ENCODE results near the gene SLC4A5.

Gene SLC4A5

GRCh38 chr2:74313497-74313896 lies 29.7 kb downstream of the SLC4A5 start:
- Histone ChIP-seq H3K4me1 (ENCODE audit: control insufficient read depth in 2 of 2, insufficient read depth in 1 of 2, low read depth in 1 of 2, low read length in 2 of 2) (peaks cover 0 to 4% of the 10 kb centered on the region in 2 donors), H2BK15ac (ENCODE audit: low read length) (no peak overlapping the region), H3K4me3 (ENCODE audit: low read length in 2 of 2) (no peak overlapping the region), H3K27me3 (ENCODE audit: control insufficient read depth in 3 of 3, insufficient read depth in 3 of 3, low read depth in 1 of 3, low read length in 3 of 3) (no peaks in the 10 kb centered on the region), H3K4ac (ENCODE audit: low read length) (no peak overlapping the region), H3K23ac (ENCODE audit: low read depth, low read length, poor library complexity) (no peak overlapping the region), H3K9ac (ENCODE audit: low read depth, low read length, poor library complexity) (no peak overlapping the region), H3K79me1 (ENCODE audit: low read depth, low read length) (no peaks in the 10 kb centered on the region), H3K9me3 (replicated peaks in 1 of 2; ENCODE audit: control insufficient read depth in 2 of 2, insufficient read depth in 1 of 2, low read depth in 1 of 2, low read length in 2 of 2) (no peaks in the 10 kb centered on the region), H3K4me2 (ENCODE audit: insufficient read depth, low read length, poor library complexity, severe bottlenecking) (no peak overlapping the region), H3K36me3 (replicated peaks in 1 of 2; ENCODE audit: control insufficient read depth in 2 of 2, insufficient read depth in 2 of 2, low read length in 2 of 2) (no peaks in the 10 kb centered on the region), H3K27ac (replicated peaks; ENCODE audit: low read length) (no peak overlapping the region), H2BK12ac (ENCODE audit: low read length) (no peak overlapping the region), H3K14ac (ENCODE audit: low read length) (no peak overlapping the region), H2AK5ac (ENCODE audit: low read depth, low read length) (no peak overlapping the region), H4K91ac (ENCODE audit: low read depth, low read length, poor library complexity) (no peak overlapping the region), H4K8ac (ENCODE audit: low read depth, low read length) (no peak overlapping the region), H2BK120ac (ENCODE audit: low read depth, low read length) (no peak overlapping the region), H3K18ac (ENCODE audit: low read length) (no peak overlapping the region), H2BK5ac (ENCODE audit: low read length) (no peak overlapping the region), H2AFZ (ENCODE audit: low read length) (no peak overlapping the region)
- WGBS, 2 donors (ENCODE audit: extremely low coverage in 2 of 2, insufficient read length in 2 of 2, insufficient replicate concordance in 1 of 2) = no CpG with 5 or more reads among the region's 2 CpGs
- no peak for DNase-seq (ENCODE audit: low spot score)

DNA sequence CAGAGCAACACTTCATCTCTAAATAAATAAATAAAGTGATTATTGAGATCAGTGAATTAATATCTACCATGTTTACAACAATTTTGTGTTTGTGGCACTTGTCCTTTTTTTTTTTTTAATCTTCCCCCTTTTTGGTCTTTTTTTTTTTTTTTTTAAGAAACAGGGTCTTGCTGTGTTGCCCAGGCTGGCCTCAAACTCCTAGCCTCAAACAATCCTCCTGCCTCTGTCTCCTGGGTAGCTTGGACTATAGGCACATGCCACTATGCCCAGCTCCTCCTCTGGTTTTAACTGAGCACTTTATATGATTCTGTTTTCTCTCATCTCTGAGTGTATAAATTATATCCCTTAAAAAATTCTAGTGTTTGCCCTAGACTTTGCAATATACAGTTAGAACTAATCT lies 30.3 kb downstream of the SLC4A5 start:
- H3K14ac ChIP-seq (ENCODE audit: low read length) = no peak overlapping the region
- H3K79me1 ChIP-seq (ENCODE audit: low read depth, low read length) = no peaks in the 10 kb centered on the region
- no peak overlapping the region for H2BK15ac ChIP-seq (ENCODE audit: low read length)
- H2AFZ ChIP-seq (ENCODE audit: low read length) = no peak overlapping the region
- H4K91ac ChIP-seq (ENCODE audit: low read depth, low read length, poor library complexity) = no peak overlapping the region
- DNase-seq (ENCODE audit: low spot score) = no peak
- H2BK5ac ChIP-seq (ENCODE audit: low read length) = no peak overlapping the region
- no peaks in the 10 kb centered on the region for H3K27me3 ChIP-seq (ENCODE audit: control insufficient read depth in 3 of 3, insufficient read depth in 3 of 3, low read depth in 1 of 3, low read length in 3 of 3)
- no peaks in the 10 kb centered on the region for H3K36me3 ChIP-seq (replicated peaks in 1 of 2; ENCODE audit: control insufficient read depth in 2 of 2, insufficient read depth in 2 of 2, low read length in 2 of 2)
- H2BK120ac ChIP-seq (ENCODE audit: low read depth, low read length) = no peak overlapping the region
- no peak overlapping the region for H3K9ac ChIP-seq (ENCODE audit: low read depth, low read length, poor library complexity)
- H4K8ac ChIP-seq (ENCODE audit: low read depth, low read length) = no peak overlapping the region
- H3K4me2 ChIP-seq (ENCODE audit: insufficient read depth, low read length, poor library complexity, severe bottlenecking) = no peak overlapping the region
- H2AK5ac ChIP-seq (ENCODE audit: low read depth, low read length) = no peak overlapping the region
- no peaks in the 10 kb centered on the region for H3K9me3 ChIP-seq (replicated peaks in 1 of 2; ENCODE audit: control insufficient read depth in 2 of 2, insufficient read depth in 1 of 2, low read depth in 1 of 2, low read length in 2 of 2)
- no peak overlapping the region for H3K4ac ChIP-seq (ENCODE audit: low read length)
- H2BK12ac ChIP-seq (ENCODE audit: low read length) = no peak overlapping the region
- no peak overlapping the region for H3K27ac ChIP-seq (replicated peaks; ENCODE audit: low read length)
- H3K4me1 ChIP-seq (ENCODE audit: control insufficient read depth in 2 of 2, insufficient read depth in 1 of 2, low read depth in 1 of 2, low read length in 2 of 2) = peaks cover 0 to 4% of the 10 kb centered on the region in 2 donors
- no peak overlapping the region for H3K23ac ChIP-seq (ENCODE audit: low read depth, low read length, poor library complexity)
- H3K18ac ChIP-seq (ENCODE audit: low read length) = no peak overlapping the region
- H3K4me3 ChIP-seq (ENCODE audit: low read length in 2 of 2) = no peak overlapping the region

DNA sequence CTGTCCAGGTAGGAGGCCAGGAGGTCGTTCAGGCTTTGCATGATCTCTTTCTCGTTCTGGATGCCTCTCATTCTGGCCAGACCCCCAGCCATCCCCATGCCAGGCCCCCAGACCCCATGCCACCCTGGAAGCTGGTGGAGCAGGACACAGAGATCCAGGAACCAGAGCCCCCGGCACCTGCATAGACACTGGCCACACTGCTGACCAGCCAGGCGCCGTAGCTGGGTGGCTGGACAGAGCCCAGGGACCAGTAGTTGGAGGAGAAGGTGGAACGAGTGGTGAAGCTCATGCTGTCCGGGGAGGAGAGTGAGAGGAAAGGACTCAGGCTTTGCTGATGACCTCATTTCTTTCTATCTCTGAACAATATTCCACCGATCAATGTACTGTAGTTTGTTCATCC lies 35.5 kb downstream of the SLC4A5 start:
- H3K79me1 ChIP-seq (ENCODE audit: low read depth, low read length) = no peaks in the 10 kb centered on the region
- no peak overlapping the region for H2AFZ ChIP-seq (ENCODE audit: low read length)
- H3K23ac ChIP-seq (ENCODE audit: low read depth, low read length, poor library complexity) = no peak overlapping the region
- H3K14ac ChIP-seq (ENCODE audit: low read length) = no peak overlapping the region
- H3K9me3 ChIP-seq (replicated peaks in 1 of 2; ENCODE audit: control insufficient read depth in 2 of 2, insufficient read depth in 1 of 2, low read depth in 1 of 2, low read length in 2 of 2) = peaks cover 0 to 4% of the 10 kb centered on the region in 2 donors
- H2BK12ac ChIP-seq (ENCODE audit: low read length) = no peak overlapping the region
- no peak overlapping the region for H3K4ac ChIP-seq (ENCODE audit: low read length)
- H3K27ac ChIP-seq (replicated peaks; ENCODE audit: low read length) = no peak overlapping the region
- H3K4me2 ChIP-seq (ENCODE audit: insufficient read depth, low read length, poor library complexity, severe bottlenecking) = no peak overlapping the region
- H3K4me1 ChIP-seq (ENCODE audit: control insufficient read depth in 2 of 2, insufficient read depth in 1 of 2, low read depth in 1 of 2, low read length in 2 of 2) = no peaks in the 10 kb centered on the region
- no peak overlapping the region for H3K18ac ChIP-seq (ENCODE audit: low read length)
- no peak overlapping the region for H2BK5ac ChIP-seq (ENCODE audit: low read length)
- no peak overlapping the region for H3K4me3 ChIP-seq (ENCODE audit: low read length in 2 of 2)
- WGBS, 2 donors (ENCODE audit: extremely low coverage in 2 of 2, insufficient read length in 2 of 2, insufficient replicate concordance in 1 of 2) = no CpG with 5 or more reads among the region's 8 CpGs
- H4K8ac ChIP-seq (ENCODE audit: low read depth, low read length) = no peak overlapping the region
- H2BK15ac ChIP-seq (ENCODE audit: low read length) = no peak overlapping the region
- no peak overlapping the region for H2BK120ac ChIP-seq (ENCODE audit: low read depth, low read length)
- no peak overlapping the region for H3K9ac ChIP-seq (ENCODE audit: low read depth, low read length, poor library complexity)
- H2AK5ac ChIP-seq (ENCODE audit: low read depth, low read length) = no peak overlapping the region
- no peak for DNase-seq (ENCODE audit: low spot score)
- no peak overlapping the region for H4K91ac ChIP-seq (ENCODE audit: low read depth, low read length, poor library complexity)
- peaks cover 0 to 4% (median 0%) of the 10 kb centered on the region in 3 experiments for H3K27me3 ChIP-seq (ENCODE audit: control insufficient read depth in 3 of 3, insufficient read depth in 3 of 3, low read depth in 1 of 3, low read length in 3 of 3)
- no peaks in the 10 kb centered on the region for H3K36me3 ChIP-seq (replicated peaks in 1 of 2; ENCODE audit: control insufficient read depth in 2 of 2, insufficient read depth in 2 of 2, low read length in 2 of 2)

DNA sequence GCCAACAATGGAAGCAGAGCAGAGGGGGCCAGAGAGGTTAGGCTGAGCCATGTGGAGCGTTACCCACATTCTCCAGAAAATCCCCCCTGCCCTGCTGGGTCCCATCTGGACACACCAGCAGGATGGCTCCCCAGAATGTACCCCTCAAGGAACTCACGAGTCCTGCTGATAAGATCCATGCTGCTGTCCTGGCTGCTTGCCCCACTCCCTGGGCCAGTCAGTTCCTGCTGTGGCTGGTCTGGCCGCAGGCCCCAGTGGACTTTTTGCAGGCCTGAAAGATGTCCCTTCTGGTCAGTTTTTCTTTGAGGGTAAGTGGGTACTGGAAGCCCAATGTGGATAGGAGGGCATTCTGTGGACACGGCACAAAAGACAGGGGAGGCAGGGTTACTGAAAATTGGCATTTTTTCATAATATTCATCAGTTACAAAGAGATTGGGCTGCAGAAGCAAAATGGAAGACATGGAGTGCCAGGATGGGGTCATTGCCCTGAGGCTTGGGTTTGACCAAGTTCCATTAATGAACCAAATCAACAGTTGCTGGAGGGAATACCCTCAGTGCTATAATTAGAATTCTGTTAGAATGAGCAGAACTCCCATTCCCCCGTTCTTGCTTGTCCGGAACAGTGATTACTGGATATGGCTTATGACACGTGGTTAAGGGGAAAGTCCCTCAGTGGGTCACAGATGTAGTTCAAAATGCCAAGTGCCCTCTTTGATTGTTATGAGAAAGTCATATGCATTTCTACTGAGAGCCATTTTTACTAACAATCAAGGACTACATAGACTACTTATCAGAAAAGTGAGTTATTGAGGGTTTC lies 38.7 kb downstream of the SLC4A5 start:
- Histone ChIP-seq H3K9me3 (replicated peaks in 1 of 2; ENCODE audit: control insufficient read depth in 2 of 2, insufficient read depth in 1 of 2, low read depth in 1 of 2, low read length in 2 of 2) (peaks cover 0 to 4% of the 10 kb centered on the region in 2 donors), H3K23ac (ENCODE audit: low read depth, low read length, poor library complexity) (no peak overlapping the region)

More for the DNA sequence above, 38.7 kb downstream of the SLC4A5 start:
- H4K8ac ChIP-seq (ENCODE audit: low read depth, low read length) = no peak overlapping the region
- peaks cover 0 to 25% (median 0%) of the 10 kb centered on the region in 3 experiments for H3K27me3 ChIP-seq (ENCODE audit: control insufficient read depth in 3 of 3, insufficient read depth in 3 of 3, low read depth in 1 of 3, low read length in 3 of 3)
- no peak overlapping the region for H3K4ac ChIP-seq (ENCODE audit: low read length)
- H3K4me2 ChIP-seq (ENCODE audit: insufficient read depth, low read length, poor library complexity, severe bottlenecking) = no peak overlapping the region
- no peak overlapping the region for H2BK120ac ChIP-seq (ENCODE audit: low read depth, low read length)
- WGBS, 2 donors (ENCODE audit: extremely low coverage in 2 of 2, insufficient read length in 2 of 2, insufficient replicate concordance in 1 of 2) = no CpG with 5 or more reads among the region's 7 CpGs
- no peak overlapping the region for H4K91ac ChIP-seq (ENCODE audit: low read depth, low read length, poor library complexity)
- H3K9ac ChIP-seq (ENCODE audit: low read depth, low read length, poor library complexity) = no peak overlapping the region
- no peak overlapping the region for H2BK12ac ChIP-seq (ENCODE audit: low read length)
- H3K79me1 ChIP-seq (ENCODE audit: low read depth, low read length) = no peaks in the 10 kb centered on the region
- DNase-seq (ENCODE audit: low spot score) = no peak
- H3K14ac ChIP-seq (ENCODE audit: low read length) = peak overlapping the region; percentile 60
- no peak overlapping the region for H3K27ac ChIP-seq (replicated peaks; ENCODE audit: low read length)
- no peak overlapping the region for H2BK15ac ChIP-seq (ENCODE audit: low read length)
- no peaks in the 10 kb centered on the region for H3K4me1 ChIP-seq (ENCODE audit: control insufficient read depth in 2 of 2, insufficient read depth in 1 of 2, low read depth in 1 of 2, low read length in 2 of 2)
- H2AFZ ChIP-seq (ENCODE audit: low read length) = no peak overlapping the region
- peak overlapping the region; percentile 23 for H3K18ac ChIP-seq (ENCODE audit: low read length)
- no peak overlapping the region for H2BK5ac ChIP-seq (ENCODE audit: low read length)
- H3K36me3 ChIP-seq (replicated peaks in 1 of 2; ENCODE audit: control insufficient read depth in 2 of 2, insufficient read depth in 2 of 2, low read length in 2 of 2) = no peaks in the 10 kb centered on the region
- no peak overlapping the region for H2AK5ac ChIP-seq (ENCODE audit: low read depth, low read length)
- H3K4me3 ChIP-seq (ENCODE audit: low read length in 2 of 2) = no peak overlapping the region
